D341Med (cell line): ENCODE results near the gene PCDH1.
"Not testable (repeated sequence)": the region's sequence is repeated elsewhere in the genome, so short reads cannot be mapped to it uniquely, and the experiment has no call there.

Source experiments
- DNase-seq: peaks from one replicate; pipeline ENCODE4 v3.0.0; 2012; ENCODE audit warnings: low spot score

PCDH1 gene

GRCh38 chr5:141898448-141899049 lies 20.3 kb upstream of the PCDH1 start:
- no peak for DNase-seq

- no peak for DNase-seq
These were observed 19.2 kb upstream of the PCDH1 start for GRCh38 chr5:141897425-141897824.

- DNase-seq = not testable (repeated sequence)
These were observed 12.2 kb upstream of the PCDH1 start for GRCh38 chr5:141890429-141890828.

GRCh38 chr5:141889282-141889871 lies 11.2 kb upstream of the PCDH1 start:
- DNase-seq = no peak

GRCh38 chr5:141883892-141884318 lies 5.7 kb upstream of the PCDH1 start:
- no peak for DNase-seq

- DNase-seq = no peak
These were observed 5.1 kb upstream of the PCDH1 start for GRCh38 chr5:141883184-141883891.

GRCh38 chr5:141882594-141883183 lies 4.5 kb upstream of the PCDH1 start:
- no peak for DNase-seq

- DNase-seq = no peak
These were observed 3.7 kb upstream of the PCDH1 start for GRCh38 chr5:141881886-141882285.

GRCh38 chr5:141880961-141881801 lies 3.0 kb upstream of the PCDH1 start:
- DNase-seq = no peak

GRCh38 chr5:141879941-141880738 lies 1.9 kb upstream of the PCDH1 start:
- DNase-seq = no peak

GRCh38 chr5:141879426-141879759 lies 1.2 kb upstream of the PCDH1 start:
- DNase-seq = no peak

GRCh38 chr5:141878711-141879425 lies 658 bp upstream of the PCDH1 start:
- peak; percentile 77 for DNase-seq

GRCh38 chr5:141877356-141878185 lies 639 bp downstream of the PCDH1 start:
- DNase-seq = no peak

GRCh38 chr5:141876628-141877355 lies 1.4 kb downstream of the PCDH1 start:
- DNase-seq = no peak

- no peak for DNase-seq
These were observed 2.2 kb downstream of the PCDH1 start for GRCh38 chr5:141875795-141876627.

GRCh38 chr5:141875022-141875740 lies 3.0 kb downstream of the PCDH1 start:
- no peak for DNase-seq

- DNase-seq = no peak
These were observed 3.8 kb downstream of the PCDH1 start for GRCh38 chr5:141874262-141874964.
